Calu3 (cell line): Measurements from ENCODE around the gene ADPRHL1. TPM values are rescaled to one million over a fixed set of nuclear protein-coding genes. Genes with fewer than 3 reads are reported as not detected.

ENCODE experiments used
- BruUV-seq: library from RNA; stranded (reverse); fragments of 400-500 nt; replicated peaks from 2 replicates; lab custom pipeline; 2021; lab: Mats Ljungman, UMichigan
- CTCF ChIA-PET: fragments of 300-600 bp; sonication (Branson Sonifier 250); formaldehyde crosslinking; loops from one replicate; lab custom pipeline; 2022; ENCODE audit warnings: antibody characterized with exemption; lab: Charles Lee
- DNase-seq: peaks from one replicate; pipeline ENCODE4 v3.0.0; 2022
- H3K27ac Mint-ChIP-seq: one replicate; pipeline ENCODE4 v1.8.0; 2022; ENCODE audit warnings: mixed read lengths; ENCODE audit not compliant: unreplicated experiment
- H3K27me3 Mint-ChIP-seq: one replicate; pipeline ENCODE4 v1.8.0; 2022; ENCODE audit warnings: mixed read lengths; ENCODE audit not compliant: unreplicated experiment
- H3K36me3 Mint-ChIP-seq: one replicate; pipeline ENCODE4 v1.8.0; 2022; ENCODE audit warnings: mild to moderate bottlenecking, moderate library complexity, mixed read lengths; ENCODE audit not compliant: insufficient read depth, unreplicated experiment
- H3K4me1 Mint-ChIP-seq: one replicate; pipeline ENCODE4 v1.8.0; 2022; ENCODE audit warnings: mild to moderate bottlenecking, low read depth, mixed read lengths; ENCODE audit not compliant: unreplicated experiment
- H3K4me3 Mint-ChIP-seq: one replicate; pipeline ENCODE4 v1.8.0; 2022; ENCODE audit warnings: mild to moderate bottlenecking, low read depth, moderate library complexity, mixed read lengths; ENCODE audit not compliant: unreplicated experiment
- H3K9me3 Mint-ChIP-seq: one replicate; pipeline ENCODE4 v1.8.0; 2022; ENCODE audit warnings: low read depth, mixed read lengths; ENCODE audit not compliant: unreplicated experiment
- CTCF ChIP-seq: fragments of 200-600 bp; IDR thresholded peaks from one replicate; pipeline ENCODE4 v1.8.0; 2022; ENCODE audit warnings: antibody characterized with exemption; ENCODE audit not compliant: unreplicated experiment
- intact Hi-C: fragments of 100-400 bp; cut with micrococcal nuclease; formaldehyde crosslinking; loops from one replicate; pipeline ENCODE4 v1.10.0; 2022; ENCODE audit not compliant: unreplicated experiment
- total RNA-seq: library from RNA; stranded (reverse); gene quantifications from 2 replicates; pipeline ENCODE4 v1.2.3, GENCODE V29; 2022

Gene ADPRHL1
- total RNA-seq, 1 experiment from 2014 or later: 2.0 TPM

- no peak overlapping the region for H3K4me3 Mint-ChIP-seq
- CTCF ChIA-PET: no interaction called here
- no peak overlapping the region for H3K27ac Mint-ChIP-seq
- DNase-seq: no peak
- BruUV-seq: no TSS peak
- no peaks in the 10 kb centered on the region for H3K9me3 Mint-ChIP-seq
- intact Hi-C loops: no loop called here
- H3K27me3 Mint-ChIP-seq: peaks cover 6% of the 10 kb centered on the region
- H3K4me1 Mint-ChIP-seq: no peaks in the 10 kb centered on the region
- no peak for TF ChIP-seq CTCF
- no peaks in the 10 kb centered on the region for H3K36me3 Mint-ChIP-seq
Observed at GRCh38 chr13:113421673-113422270, 31.5 kb downstream of the ADPRHL1 start.

- CTCF ChIA-PET: no interaction called here
- H3K9me3 Mint-ChIP-seq: no peaks in the 10 kb centered on the region
Observed at GRCh38 chr13:113420833-113421600, 32.3 kb downstream of the ADPRHL1 start.

DNA sequence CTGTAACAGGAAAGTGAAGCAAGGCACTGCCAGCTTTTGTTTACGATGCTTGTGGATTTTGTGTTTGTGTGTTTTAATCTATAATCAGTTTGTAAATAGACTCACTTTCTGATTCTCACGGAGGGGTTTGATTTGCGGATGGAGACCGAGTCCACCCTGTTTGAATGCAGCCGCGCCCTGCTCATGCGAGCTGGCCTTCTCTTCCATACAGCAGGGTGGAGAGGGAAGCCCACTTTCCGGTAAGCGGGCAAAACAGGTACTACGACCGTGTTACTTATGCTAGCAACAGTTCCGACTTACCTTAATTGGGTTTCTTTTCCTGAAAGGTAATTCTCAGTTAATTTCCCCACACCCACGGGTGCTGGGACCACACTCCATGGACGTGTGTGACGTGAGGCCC lies 33.1 kb downstream of the ADPRHL1 start:
- Mint-ChIP-seq H3K27me3 (peaks cover 13% of the 10 kb centered on the region), H3K4me1 (no peaks in the 10 kb centered on the region), H3K36me3 (no peaks in the 10 kb centered on the region), H3K9me3 (no peaks in the 10 kb centered on the region), H3K4me3 (no peak overlapping the region), H3K27ac (no peak overlapping the region)
- TF ChIP-seq CTCF: no peak
- intact Hi-C loops: no loop called here
- no TSS peak for BruUV-seq
- DNase-seq: no peak
- CTCF ChIA-PET: no interaction called here

More at GRCh38 chr13:113420833-113421600, 32.3 kb downstream of the ADPRHL1 start:
- intact Hi-C loops: no loop called here
- DNase-seq: no peak
- Mint-ChIP-seq H3K4me1 (no peaks in the 10 kb centered on the region), H3K27ac (no peak overlapping the region), H3K36me3 (no peaks in the 10 kb centered on the region), H3K27me3 (peaks cover 13% of the 10 kb centered on the region), H3K4me3 (no peak overlapping the region)
- no peak for TF ChIP-seq CTCF
- no TSS peak for BruUV-seq

- Mint-ChIP-seq H3K4me1 (no peaks in the 10 kb centered on the region), H3K36me3 (no peaks in the 10 kb centered on the region), H3K27ac (no peak overlapping the region), H3K4me3 (no peak overlapping the region), H3K27me3 (peaks cover 13% of the 10 kb centered on the region), H3K9me3 (no peaks in the 10 kb centered on the region)
- CTCF ChIA-PET: no interaction called here
- intact Hi-C loops: no loop called here
- BruUV-seq: no TSS peak
- no peak for TF ChIP-seq CTCF
- no peak for DNase-seq
Observed at GRCh38 chr13:113419531-113420193, 33.6 kb downstream of the ADPRHL1 start.
